MG63 (cell line): ENCODE measurements around the gene OTULIN. TPM values are rescaled to one million over a fixed set of nuclear protein-coding genes. Genes with fewer than 3 reads are reported as not detected.

Source experiments
- DNase-seq: peaks from one replicate; pipeline ENCODE4 v3.0.0-alpha.2; 2020
- H3K27me3 ChIP-seq: fragments of 250-450 bp; sonication (Bioruptor Pico); 2 replicates; pipeline ENCODE4 v1.5.1; 2020; ENCODE audit warnings: mild to moderate bottlenecking, moderate library complexity
- H3K36me3 ChIP-seq: fragments of 250-450 bp; sonication (Bioruptor Pico); 2 replicates; pipeline ENCODE4 v1.5.1; 2020; ENCODE audit warnings: mild to moderate bottlenecking, moderate library complexity
- H3K4me3 ChIP-seq: fragments of 250-450 bp; sonication (Bioruptor Pico); 2 replicates; pipeline ENCODE4 v1.5.1; 2020; ENCODE audit warnings: mild to moderate bottlenecking, moderate library complexity
- H3K9me3 ChIP-seq: fragments of 250-450 bp; sonication (Bioruptor Pico); 2 replicates; pipeline ENCODE4 v1.5.1; 2020; ENCODE audit warnings: mild to moderate bottlenecking, moderate library complexity
- total RNA-seq: library from RNA; depleted of rRNA; stranded (reverse); fragments of >200 nt; shearing (Covaris generic); gene quantifications from 2 replicates; pipeline ENCODE4 v1.2.3, GENCODE V29; 2014; ENCODE audit warnings: low replicate concordance; rRNA removed

Gene OTULIN
- total RNA-seq, 1 experiment from 2014 or later: 19.1 TPM

DNA sequence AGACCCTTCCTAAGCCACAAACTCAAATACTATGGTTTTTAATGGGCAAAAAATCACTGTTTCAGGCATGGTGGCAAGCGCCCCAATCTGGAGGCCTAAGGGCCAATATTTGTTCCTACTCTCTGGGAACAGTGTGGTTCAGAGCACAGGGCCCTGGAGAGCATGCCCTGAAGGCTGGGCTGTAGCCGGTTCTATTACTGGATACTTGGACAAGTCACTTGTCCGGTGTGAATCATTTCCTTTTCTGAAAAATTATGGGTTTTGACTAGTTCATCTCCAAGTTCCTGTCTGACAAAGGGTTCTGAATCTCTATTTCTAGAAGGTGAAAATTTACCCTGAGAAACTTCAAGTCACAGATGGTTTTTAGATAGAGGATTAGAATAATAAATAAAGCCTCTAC is 75.0 kb downstream of the OTULIN start:
- Histone ChIP-seq H3K4me3 (no peak overlapping the region), H3K36me3 (peaks cover 8% of the 10 kb centered on the region), H3K9me3 (no peaks in the 10 kb centered on the region), H3K27me3 (no peaks in the 10 kb centered on the region)
- peak; percentile 70 for DNase-seq

DNA sequence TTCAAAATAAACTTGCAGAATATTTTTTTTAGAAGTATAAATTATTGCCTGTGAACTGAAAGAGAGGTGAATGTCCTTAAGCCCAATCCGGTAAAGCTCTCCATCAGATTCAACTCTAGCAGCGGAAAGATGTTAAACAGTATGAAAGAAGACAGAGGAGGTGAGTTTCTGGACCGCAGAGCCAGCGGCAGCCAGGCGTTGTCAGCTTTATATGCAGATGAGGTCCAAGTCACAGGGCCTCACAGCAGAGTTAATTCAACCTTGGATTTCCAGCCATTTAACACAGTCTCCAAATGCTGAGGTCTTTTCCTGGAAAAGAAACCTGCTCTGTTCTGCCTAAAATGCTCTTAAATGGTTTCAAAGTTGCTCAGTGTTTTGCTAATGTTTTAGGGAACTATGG is 75.5 kb downstream of the OTULIN start:
- no peak for DNase-seq
- no peaks in the 10 kb centered on the region for H3K9me3 ChIP-seq
- H3K4me3 ChIP-seq: no peak overlapping the region
- H3K27me3 ChIP-seq: no peaks in the 10 kb centered on the region
- H3K36me3 ChIP-seq: peaks cover 8% of the 10 kb centered on the region

DNA sequence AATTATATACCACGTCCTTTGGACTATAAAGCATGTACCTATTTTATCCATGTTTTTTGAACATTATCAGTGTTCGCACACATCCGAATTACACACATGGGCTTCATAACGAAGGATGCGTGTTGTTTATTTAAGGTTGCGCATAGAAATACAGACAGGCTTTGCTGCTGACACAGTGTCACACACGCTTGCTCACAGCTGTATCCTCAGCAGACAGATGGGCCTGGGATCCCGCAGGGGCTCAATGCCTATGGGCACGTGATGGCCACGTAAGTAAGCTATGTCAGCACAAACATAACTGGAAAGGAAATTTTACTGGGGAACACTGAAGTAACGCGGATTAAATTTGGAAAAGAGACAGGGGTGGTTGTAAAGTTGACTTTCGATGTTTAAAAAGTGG is 76.6 kb downstream of the OTULIN start:
- H3K27me3 ChIP-seq: no peaks in the 10 kb centered on the region
- peaks cover 8% of the 10 kb centered on the region for H3K36me3 ChIP-seq

DNA sequence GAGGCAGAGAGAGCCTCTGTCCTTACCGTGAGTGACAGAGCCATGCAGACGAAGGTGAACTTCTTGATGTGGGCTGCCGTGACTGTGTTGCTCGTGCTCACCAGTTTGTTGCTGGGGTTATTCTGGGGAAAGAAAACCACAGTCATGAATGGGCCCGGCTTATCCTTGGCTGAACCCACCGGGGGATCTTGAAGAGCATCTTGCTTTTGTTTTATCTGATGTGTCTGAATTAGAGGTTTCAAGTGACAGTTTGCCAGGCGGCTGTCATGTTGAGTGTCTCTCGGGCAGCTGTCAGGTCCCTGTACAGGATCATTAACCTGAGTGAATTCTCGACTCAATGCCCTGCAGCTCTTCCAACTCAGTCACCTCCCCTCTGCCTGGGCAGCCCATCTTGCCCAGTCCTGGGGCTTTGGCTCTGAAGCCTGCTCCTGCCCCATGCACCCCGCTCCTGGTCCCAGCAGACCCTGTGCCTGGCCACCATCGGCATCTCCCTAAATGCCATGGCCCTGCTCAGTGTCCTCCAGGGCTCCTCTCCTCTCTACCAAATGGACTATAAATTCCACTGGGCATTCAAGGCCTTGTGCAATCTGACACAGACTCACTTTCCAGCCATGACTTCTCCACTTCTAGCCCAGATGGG is 77.4 kb downstream of the OTULIN start:
- no peaks in the 10 kb centered on the region for H3K9me3 ChIP-seq
- H3K4me3 ChIP-seq: no peak overlapping the region
- H3K27me3 ChIP-seq: no peaks in the 10 kb centered on the region
- peaks cover 8% of the 10 kb centered on the region for H3K36me3 ChIP-seq
- DNase-seq: no peak

More for the DNA sequence above, 76.6 kb downstream of the OTULIN start:
- DNase-seq: no peak
- Histone ChIP-seq H3K9me3 (no peaks in the 10 kb centered on the region), H3K4me3 (no peak overlapping the region)

DNA sequence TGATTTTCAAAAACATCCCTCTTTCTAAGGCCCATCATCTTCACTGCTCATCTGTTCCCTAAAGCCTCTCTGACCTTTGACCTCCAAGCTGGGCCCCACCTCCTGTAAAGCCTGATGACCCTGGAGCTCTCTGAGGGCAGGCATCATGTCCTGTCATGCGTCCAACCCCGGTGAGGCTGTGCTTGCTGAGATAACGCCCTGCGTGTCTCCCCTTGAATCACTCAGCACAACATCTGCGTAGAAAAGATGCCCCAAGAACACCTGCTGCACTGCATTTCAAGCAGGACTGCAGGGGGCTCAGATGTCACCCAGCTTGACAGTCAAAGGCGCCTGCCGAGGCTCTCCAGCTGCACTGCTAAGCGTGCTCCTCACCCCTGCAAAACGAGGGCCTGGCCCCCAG is 78.0 kb downstream of the OTULIN start:
- no peak for DNase-seq
- no peak overlapping the region for H3K4me3 ChIP-seq
- no peaks in the 10 kb centered on the region for H3K27me3 ChIP-seq
- peaks cover 8% of the 10 kb centered on the region for H3K36me3 ChIP-seq
- no peaks in the 10 kb centered on the region for H3K9me3 ChIP-seq

DNA sequence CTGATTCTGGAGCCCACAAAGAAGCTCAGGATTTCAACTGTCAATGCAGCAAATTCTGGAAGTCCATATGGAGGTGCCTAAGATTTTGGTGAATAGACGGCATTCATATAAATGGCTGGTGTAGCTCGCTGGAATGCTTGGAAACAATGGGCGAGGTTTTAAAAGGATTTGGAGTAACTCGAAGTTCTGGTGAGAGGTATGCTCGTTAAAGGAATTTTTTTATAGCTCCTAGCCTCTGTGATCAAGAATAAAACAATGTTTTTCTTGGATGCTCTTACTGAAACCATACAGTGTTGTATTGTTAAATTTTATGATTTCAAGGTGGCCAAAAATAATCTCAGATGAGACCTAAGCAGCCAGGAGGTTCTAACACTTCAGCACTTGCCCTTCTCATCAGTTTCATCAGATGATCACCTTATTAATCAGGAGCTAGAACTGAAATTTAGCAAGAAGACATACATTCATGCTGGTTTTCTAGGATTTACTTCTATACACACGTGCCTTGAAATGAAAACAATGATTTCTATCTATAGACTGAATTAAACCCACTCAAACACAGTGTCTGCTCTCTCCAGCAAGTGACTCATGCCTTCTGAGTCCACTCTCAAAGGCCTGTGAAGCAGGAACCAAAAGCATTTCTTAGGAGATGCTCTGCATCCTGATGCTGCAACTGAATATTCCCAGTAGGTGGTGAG is 79.2 kb downstream of the OTULIN start:
- no peaks in the 10 kb centered on the region for H3K9me3 ChIP-seq
- H3K36me3 ChIP-seq: peaks cover 8% of the 10 kb centered on the region
- no peak overlapping the region for H3K4me3 ChIP-seq
- H3K27me3 ChIP-seq: no peaks in the 10 kb centered on the region
- peak; percentile 33 for DNase-seq

DNA sequence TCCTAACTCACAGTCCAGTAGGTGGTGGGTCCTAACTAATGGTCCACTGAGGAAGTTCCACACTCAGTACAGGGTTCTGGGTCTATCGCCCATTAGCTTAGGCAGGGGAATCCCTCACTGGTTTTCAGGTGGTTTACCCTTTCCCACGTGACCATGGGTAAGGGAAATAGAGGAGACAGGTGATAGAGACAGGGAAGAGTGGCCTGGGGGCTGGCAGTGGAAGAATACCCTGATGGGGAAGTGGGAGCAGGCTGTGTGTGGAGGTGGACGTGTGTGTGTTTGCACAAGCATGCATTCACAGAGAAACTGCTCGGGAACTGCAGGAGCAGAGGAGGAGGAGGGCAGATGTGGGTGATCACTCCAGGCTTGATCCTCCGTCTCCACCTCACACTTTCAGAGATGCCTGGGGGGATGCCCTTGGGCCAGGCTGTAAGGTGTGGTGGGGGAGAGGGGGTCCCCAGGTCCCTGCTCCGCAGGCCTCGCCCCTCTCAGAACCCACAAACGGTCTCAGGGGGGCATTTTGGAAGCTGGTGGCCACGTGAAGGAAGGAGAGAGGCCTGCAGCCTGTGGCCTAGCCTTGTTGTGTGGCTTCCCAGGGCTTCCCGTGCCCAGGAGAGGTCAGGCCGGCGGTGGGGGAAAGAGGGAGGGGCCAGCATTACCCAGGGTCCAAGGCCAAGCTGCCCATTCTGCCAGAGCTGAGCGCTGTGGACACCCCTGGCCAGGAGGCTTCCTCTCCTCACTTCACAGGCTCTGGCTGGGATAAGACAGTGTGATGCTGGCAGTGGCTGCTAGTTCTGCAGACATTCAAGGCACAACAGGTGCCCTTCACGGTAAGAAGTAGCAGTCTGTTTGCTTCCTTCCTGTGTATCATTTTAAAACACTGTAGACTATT is 80.0 kb downstream of the OTULIN start:
- Histone ChIP-seq H3K27me3 (no peaks in the 10 kb centered on the region), H3K36me3 (peaks cover 8% of the 10 kb centered on the region), H3K4me3 (no peak overlapping the region)

DNA sequence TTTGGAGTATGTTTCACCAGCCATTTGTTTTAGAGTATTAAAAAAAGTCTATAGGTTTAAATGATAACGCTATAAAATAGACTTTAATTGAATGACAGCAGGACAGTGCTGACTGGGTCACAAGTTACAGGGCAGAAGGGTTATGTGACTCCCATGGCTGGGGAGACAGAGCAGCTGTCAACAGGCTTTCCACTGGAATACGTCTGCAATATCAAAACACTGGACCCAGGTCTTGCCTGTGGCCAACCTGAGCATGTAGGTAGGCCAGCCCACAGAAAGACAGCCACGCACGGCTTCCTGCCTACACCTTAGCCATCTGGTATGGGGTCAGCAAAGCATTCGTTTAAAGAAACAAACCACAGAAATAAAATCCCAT is 80.7 kb downstream of the OTULIN start:
- H3K36me3 ChIP-seq: peaks cover 8% of the 10 kb centered on the region
- H3K4me3 ChIP-seq: no peak overlapping the region
- no peaks in the 10 kb centered on the region for H3K27me3 ChIP-seq
- DNase-seq: no peak
- no peaks in the 10 kb centered on the region for H3K9me3 ChIP-seq

More for the DNA sequence above, 80.0 kb downstream of the OTULIN start:
- DNase-seq: no peak
- no peaks in the 10 kb centered on the region for H3K9me3 ChIP-seq

DNA sequence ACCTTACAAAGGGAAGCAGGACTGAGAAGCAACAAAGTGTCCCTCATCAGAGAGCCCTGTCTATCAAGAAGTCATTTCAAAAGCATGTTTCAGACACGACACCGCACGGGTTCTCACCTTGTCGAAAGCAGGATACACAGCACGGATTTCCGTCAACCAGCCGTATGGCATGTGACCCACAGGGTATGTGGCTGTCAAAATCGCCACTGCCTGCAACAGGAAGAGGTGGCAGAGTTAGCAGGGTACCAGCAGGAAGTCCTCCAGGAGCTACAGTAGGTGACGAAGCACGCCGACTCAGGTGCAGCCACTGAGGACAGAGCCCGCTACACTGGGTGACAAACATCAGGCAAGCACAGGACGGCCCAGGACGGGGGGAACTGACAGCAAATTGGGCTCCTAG is 81.2 kb downstream of the OTULIN start:
- DNase-seq: no peak
- peaks cover 6% of the 10 kb centered on the region for H3K36me3 ChIP-seq
- no peaks in the 10 kb centered on the region for H3K9me3 ChIP-seq
- H3K27me3 ChIP-seq: no peaks in the 10 kb centered on the region
- H3K4me3 ChIP-seq: no peak overlapping the region

DNA sequence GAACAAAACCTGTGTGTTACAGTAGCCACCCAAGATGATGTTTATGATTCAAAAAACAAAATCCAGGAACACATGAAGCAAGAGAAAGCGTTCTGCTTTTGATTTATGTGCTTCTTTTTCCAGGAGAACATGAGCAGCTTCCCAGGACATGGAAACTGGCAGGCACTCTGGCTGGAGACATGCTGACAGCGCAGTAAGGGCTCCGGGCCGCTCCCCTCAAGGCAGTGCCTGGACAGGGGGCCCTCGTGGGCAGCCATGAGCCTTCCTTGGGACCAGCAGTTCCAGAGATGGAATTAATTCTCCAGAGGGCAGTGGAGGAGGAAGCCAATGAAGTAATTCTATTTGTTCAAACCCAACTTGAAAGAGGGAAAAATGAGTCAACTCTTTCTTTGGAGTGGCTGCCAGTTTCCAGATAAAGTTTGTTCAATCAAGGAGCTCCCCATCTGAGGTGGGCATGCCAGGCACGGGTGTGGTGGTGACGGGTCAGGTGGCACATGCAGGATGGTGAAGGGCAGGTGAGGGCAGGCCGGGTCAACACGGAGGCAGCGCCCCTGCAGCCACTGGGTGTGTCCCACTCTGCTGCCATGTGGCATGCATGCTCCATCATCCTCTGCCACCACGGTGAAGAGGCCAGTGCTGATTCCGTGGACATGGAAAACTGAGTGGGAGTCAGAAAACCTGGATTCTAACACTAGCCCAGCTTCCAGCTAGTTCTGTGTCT is 83.8 kb downstream of the OTULIN start:
- H3K36me3 ChIP-seq: no peaks in the 10 kb centered on the region
- H3K4me3 ChIP-seq: no peak overlapping the region
- DNase-seq: no peak
- no peaks in the 10 kb centered on the region for H3K9me3 ChIP-seq
- H3K27me3 ChIP-seq: no peaks in the 10 kb centered on the region

Other genes starting within 250 kb of the OTULIN start
- 0.63 TPM in 1 of 2 replicates, not detected in the other for gene OTULINL, start 82.9 kb upstream of the OTULIN start, total RNA-seq
- 12.2 and 28.9 TPM in 2 replicates for gene ANKH, start 207.1 kb downstream of the OTULIN start, total RNA-seq